Keratinocyte (primary cell): Measurements from ENCODE around the gene ZNF423.

Source experiments
- EZH2 ChIP-seq: IDR thresholded peaks from one replicate; pipeline ENCODE4 v1.6.1; 2012; ENCODE audit warnings: inconsistent platforms, mild to moderate bottlenecking, low read length, moderate library complexity
- TF ChIP-seq, protein P1 (sequence below), 3 experiments: IDR thresholded peaks in 1 of 3; conservative IDR thresholded peaks in 1 of 3; optimal IDR thresholded peaks in 1 of 3; 2 replicates in 2 of 3; 3 replicates in 1 of 3; pipeline versions ENCODE3 to v1.5.1; 2011; ENCODE audit warnings: low read length in 3 of 3, mild to moderate bottlenecking in 3 of 3, moderate library complexity in 2 of 3, control low read depth in 1 of 3, inconsistent platforms in 1 of 3; ENCODE audit not compliant: insufficient read depth in 2 of 3; ENCODE audit errors: extremely low read depth in 1 of 3

DNA sequence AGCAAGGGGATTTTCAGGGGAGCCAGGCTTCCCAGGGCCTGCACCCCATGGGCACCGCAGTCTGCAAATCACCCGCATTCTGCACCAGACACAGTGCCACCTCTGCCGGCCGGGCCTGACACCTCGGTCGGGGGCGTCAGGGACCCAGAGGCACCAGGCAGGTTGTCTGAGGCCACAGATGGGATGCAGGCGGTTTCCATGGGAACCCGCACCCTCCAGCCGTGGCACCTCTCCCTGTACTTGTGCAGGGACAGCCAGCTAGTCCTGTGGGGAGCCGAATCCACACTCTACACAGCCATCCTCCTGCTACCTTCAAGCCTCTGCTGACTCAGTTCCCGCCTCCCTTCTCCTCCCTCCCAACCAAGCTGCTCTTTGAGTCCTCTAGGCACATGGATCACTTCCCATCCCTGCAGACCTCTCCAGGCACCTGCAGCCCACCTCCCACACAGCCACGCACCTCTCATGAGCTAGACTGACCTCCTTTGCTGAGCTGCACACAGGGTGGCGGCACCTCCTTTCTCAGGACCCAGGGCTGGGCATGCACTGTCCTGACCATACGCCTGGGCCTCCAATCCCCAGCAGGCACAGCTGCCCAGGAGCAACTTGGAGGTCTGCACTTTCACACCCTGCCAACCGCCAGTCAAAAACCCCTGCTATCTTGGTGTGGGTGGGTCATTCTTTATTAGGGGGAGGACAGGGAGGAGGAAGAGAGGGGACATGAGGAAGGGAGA lies 362.9 kb downstream of the ZNF423 start:
- TF ChIP-seq, protein P1, sequence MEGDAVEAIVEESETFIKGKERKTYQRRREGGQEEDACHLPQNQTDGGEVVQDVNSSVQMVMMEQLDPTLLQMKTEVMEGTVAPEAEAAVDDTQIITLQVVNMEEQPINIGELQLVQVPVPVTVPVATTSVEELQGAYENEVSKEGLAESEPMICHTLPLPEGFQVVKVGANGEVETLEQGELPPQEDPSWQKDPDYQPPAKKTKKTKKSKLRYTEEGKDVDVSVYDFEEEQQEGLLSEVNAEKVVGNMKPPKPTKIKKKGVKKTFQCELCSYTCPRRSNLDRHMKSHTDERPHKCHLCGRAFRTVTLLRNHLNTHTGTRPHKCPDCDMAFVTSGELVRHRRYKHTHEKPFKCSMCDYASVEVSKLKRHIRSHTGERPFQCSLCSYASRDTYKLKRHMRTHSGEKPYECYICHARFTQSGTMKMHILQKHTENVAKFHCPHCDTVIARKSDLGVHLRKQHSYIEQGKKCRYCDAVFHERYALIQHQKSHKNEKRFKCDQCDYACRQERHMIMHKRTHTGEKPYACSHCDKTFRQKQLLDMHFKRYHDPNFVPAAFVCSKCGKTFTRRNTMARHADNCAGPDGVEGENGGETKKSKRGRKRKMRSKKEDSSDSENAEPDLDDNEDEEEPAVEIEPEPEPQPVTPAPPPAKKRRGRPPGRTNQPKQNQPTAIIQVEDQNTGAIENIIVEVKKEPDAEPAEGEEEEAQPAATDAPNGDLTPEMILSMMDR (optimal IDR thresholded peaks at IDR 0.05 in 1 of 3, IDR thresholded peaks at IDR 0.05 in 1 of 3, conservative IDR thresholded peaks at IDR 0.05 in 1 of 3; ENCODE audit: extremely low read depth in 1 of 3, insufficient read depth in 2 of 3, low read length in 3 of 3): no peak
- TF ChIP-seq EZH2: no peak
